ENCODE data around the gene TRIO.

DNA sequence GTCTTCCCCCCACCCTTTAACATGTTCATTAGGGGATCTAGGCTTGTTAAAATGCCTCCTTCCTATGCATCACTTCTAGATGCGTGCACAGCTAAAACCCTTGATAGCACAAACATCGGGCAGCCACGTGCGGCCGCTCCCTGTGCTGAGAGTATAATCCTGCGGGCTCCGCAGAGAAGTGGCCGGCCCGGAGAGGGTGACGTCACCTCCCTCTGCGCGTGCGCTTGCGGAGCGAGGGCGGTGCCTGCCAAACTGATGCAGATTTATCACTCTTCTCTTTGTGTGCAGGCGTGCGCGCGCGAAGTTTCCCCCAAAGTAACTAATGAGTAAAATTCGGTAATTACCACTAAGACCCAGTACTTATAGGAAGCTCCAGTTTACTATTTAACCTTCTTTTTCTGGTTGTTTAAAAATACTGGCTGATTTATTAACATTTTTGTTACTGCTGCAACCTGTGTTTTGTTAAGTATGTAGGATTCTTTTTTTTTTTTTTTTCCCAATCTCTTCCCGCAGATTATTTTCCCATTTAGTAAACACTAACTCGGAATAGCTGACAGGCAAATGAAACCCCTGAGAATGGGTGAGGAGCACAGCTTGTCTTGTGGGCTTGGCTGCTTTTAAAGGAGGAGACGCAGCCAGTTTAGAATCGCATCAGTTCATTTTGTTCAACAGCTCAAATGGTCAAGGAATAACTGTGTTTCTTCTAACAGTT, 121.6 kb downstream of the TRIO start:
- TF ChIP-seq TSHZ2 (CRISPR knock-in tag; IDR thresholded peaks at IDR 0.05) (no peak; the same call in 1 of the 2 replicates), CSDC2 (CRISPR knock-in tag; IDR thresholded peaks at IDR 0.05) (peak; percentile 15; the same call in 1 of the 2 replicates)
